GM15510 (cell line): ENCODE measurements around the gene P3H2.

Source experiments
- POLR2A ChIP-seq: IDR thresholded peaks from 3 replicates; pipeline ENCODE4 v1.6.1; 2011; ENCODE audit warnings: borderline replicate concordance; ENCODE audit not compliant: insufficient read length; ENCODE audit errors: extremely low read depth

P3H2 gene

DNA sequence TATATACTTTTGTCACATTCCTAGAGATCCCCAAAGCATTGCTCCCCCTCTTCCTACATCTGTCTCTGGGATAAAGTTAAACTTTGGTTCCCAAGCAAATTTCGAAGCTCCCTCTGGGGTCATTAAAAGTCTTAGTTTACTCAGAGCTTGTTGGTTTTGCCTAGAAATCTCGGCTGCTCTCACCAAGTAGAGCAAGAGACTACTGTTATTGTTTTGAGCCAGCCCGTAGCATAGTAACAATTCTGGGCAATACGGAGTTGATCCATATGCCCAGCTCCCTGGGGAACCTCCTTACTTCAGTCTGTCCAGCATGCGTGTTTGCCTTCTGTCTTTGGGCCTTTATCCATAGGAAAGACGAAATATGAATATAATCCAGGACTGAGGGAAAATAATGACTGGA, 10.0 kb upstream of the P3H2 start:
- TF ChIP-seq POLR2A = no peak

DNA sequence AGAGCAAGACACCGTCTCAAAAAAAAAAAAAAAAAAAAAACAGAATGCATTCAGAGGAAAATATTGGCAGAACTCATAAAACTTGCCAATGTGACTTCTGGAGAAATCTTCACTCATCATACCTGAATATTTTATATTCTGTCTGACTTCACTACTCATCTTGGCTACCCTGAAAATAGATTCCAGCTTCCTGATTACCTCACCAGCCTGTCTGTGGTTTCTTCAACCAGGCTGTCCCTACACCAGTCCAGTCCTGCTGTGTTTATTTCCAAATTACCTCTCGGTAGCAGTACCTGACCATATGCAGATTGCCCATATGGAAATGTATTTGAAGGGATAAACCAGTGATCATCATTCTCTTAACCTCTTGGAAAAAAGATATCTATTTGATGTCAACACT, 9.3 kb upstream of the P3H2 start:
- TF ChIP-seq POLR2A = no peak

DNA sequence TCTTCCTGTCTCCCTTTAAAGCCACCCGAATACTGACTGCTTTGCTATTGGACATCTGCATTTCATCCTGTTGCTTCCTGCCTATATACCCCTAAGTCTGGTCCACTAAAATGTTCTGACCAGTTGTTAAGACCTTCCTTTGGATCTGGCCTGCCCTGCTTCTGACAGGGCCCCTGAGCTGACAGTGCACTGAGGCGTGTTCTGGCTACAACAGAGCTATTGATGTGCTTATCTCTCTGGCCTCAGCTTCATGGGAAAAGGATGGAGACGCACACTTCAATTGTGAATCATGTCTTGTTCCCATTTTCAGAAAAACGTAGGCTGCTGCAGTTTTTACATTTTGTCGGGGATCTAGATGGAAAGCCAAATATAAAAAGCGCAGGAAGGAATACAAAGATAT, 7.1 kb upstream of the P3H2 start:
- TF ChIP-seq POLR2A = no peak

DNA sequence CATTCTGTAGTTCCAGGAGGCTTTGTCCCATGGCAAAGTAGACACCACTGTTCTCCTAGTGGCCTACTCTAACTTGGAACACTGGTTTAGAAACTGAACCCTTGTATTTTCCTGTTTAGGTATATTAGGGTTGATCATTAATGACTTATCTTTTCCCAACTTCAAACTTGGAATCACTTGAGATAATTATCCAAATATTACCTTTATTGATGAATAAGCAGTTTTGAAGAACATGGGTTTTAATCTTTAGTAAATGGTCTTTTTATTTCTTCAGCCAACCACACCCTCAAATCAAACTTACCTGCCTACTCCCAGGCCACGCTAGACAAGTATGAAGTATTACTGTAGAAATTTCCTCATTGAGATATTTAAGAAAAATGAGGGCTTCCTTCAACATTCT, 6.5 kb upstream of the P3H2 start:
- no peak for TF ChIP-seq POLR2A

DNA sequence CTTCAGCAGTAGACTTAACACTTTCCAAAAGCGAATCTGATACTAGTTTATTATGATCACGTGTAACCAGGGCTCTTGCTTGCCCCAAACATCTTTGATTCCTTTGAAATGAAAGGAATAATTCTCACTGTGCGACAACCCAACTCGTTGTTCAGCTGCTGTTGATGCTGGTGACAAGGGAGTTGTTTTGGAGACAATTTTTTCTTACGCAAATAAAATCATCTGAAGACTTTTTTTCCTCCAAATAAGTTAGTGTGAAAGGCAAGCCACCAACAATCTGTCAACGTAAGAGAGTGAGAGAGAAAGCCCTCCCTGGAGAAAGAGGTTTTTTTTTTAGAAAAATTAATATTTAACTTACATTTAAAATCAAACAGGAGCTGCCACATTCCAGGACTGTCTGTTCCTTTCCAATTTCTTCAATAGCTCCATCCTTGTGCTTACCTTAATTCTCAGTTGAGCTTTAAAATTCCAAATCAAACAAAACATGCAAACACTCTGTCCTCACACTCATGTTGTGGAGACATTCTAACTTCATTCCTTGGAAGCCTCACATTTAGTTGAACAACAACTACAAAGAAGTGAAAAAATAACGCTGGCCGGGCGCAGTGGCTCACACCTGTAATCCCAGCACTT, 4.9 kb upstream of the P3H2 start:
- no peak for TF ChIP-seq POLR2A

DNA sequence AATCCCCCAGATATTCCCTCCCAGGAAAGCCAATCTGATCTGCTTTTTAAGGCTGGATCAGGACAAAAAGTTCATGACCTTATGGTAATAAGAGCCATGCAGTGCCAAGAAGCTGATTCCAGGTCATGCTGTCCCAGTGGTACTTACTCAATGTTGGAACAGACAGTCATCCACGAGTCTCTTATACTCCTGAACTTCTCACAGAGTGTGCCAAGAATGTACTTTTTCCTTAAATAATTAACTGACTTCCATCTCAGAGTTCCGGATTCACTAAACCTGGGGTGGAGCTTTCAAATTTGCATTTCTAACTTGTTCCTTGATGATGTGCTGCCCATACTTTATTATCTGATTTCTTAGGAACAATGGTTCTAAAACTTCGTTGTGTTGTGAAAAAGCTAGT, 3.4 kb upstream of the P3H2 start:
- TF ChIP-seq POLR2A = no peak

DNA sequence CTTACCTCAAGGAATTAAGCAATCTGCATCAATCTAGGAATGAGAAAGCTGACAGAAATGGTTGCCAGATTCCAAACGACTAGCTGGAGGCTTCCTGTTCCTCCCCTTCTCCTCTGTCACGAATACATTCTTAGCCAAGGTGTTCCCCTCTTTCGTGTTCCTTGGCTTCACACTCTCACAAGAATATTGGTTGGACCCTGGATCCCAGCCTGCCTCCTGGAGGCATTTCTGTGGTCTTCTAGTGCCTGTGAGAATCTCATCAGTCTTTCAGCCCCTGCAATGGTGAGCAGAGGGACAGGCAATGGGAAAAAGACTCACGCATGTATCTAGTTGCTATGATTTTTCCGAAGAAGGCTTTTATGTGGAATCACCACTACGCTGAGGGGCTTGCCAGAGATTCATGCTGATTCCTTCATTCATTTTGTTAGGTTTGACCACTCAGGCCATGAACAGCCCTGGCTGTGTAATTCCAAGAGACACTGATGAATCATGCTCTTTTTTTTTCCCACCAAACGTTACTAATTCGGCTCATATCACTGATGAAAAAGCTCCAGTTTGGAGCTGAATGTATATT, 1.6 kb upstream of the P3H2 start:
- no peak for TF ChIP-seq POLR2A

DNA sequence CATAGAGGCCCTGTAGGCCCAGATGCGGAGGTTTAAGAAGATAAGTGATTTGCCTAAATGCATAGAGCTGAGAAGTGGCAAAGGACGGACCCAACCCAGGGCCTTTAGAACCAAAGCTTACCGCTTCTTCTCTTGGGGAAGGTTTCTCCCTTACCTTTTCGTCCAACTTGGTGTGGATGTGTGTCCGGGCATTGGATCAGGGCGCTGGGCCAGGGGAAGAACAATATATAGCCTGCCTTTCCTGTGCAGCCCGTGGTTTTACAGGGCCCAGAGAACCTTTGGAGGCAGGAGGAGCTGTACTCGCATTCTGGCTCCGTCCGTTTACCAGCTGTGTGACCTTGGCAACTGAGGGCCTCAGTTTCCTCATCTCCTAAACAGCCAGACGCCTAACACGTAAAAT, 686 bp upstream of the P3H2 start:
- TF ChIP-seq POLR2A = no peak

DNA sequence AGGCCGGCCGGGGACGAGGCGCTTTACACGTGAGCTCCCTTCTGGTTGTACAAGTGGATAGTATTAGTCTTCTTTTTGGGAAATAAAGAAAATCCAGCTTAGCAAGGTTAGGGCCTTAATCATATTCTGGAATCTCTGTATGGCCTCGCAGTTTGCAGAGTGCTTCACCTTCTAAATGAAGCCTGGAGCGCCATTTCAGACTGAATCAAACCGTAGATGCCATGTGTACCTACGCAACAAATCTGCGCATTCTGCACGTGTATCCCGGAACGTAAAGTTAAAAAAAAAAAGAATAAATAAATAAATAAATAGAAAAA, 322 bp upstream of the P3H2 start:
- no peak for TF ChIP-seq POLR2A

DNA sequence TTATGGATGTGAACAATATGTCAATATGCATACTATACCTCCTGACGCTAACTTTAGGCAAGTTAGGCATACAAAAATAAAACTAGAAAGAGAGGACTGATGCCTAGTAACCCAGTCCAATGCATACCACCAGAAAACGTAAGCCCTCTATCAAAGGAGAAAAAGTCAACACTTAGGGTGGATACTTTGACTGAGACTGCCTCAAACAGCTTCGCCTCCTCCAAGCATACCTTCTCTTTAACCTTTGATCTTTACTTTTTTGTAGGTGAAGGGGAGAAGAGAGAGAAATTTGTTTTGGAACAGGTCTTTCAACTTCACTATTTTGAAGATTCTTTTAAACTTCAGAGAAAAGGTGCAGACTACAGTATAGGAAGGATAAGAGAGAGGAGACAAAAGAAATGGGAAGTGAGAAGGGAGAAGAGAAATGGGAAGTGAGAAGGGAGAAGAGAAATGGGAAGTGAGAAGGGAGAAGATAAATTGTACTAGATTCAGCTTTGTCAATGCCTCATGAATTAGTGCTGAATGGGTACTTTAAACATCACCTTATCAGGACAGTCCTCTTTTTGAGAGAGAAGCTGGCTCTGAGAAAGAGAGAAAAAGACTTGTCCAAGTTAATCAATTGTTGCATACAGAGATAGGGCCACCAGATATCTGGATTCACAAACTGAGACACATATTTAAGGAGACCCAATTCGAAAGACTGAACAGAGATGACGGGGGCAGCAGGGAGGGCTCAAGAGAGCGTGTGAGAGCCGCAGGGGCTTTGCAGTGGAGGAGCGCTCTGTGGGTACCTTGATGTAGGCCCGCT, 1.0 kb downstream of the P3H2 start:
- TF ChIP-seq POLR2A = no peak

DNA sequence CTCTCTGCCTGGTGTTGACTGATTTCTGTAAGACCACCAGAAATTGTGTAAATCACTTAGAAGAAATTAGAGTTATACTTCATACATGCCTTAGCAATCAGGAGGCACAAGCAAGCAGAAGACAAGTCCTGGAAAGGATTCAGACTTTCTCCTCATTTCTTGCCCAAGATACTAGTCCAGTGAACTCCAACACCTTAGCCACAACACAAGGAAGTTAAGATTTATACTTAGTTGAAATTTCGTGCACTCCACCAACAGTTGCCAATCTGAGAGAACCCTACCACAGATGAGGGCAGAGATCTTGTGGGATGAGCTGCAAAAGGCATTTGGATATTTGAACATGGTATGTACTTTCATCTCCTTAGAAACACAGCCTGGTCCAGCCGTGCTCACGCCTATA, 2.3 kb downstream of the P3H2 start:
- no peak for TF ChIP-seq POLR2A

DNA sequence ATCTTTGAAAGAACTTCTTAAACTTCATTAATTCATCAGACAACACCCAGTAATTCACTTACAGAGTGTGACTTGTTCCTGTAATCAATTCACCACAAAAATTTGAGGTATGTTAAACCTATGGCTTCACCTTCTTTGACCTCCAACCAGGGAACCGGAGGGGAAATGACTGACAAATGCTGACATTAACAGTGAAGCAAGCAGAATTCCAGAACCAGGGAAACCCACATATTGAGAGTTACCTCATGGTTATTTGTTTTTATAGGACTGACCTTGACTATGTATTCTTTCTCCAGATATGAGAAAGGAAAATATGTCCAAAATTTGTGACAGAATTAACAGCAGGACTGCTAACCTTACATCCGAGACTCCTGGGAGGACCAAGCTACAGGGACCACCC, 2.7 kb downstream of the P3H2 start:
- no peak for TF ChIP-seq POLR2A

DNA sequence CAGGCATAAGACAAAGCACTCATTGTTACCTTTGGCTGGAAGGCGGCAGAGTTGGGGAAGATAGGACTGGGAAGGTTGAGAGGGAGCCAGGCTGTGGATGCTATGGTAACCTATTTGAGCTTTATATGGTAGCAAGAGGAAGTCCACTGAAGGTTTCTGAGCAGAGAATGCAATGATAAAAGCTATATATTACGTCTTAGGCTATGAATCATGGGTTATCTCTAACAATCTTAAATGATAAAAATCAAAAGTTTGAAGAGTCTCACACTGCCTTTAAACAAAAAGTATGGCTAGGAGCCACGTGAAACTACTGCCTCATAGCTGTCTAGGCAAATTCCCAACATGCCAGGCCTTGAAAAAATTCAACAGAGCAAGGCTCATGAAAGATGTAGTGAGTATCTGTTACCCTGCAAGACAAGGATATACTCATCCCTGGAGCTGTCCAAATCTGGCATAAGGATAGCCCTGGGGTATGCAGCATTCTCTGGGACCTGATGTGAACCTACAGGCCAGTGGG, 4.1 kb downstream of the P3H2 start:
- no peak for TF ChIP-seq POLR2A

DNA sequence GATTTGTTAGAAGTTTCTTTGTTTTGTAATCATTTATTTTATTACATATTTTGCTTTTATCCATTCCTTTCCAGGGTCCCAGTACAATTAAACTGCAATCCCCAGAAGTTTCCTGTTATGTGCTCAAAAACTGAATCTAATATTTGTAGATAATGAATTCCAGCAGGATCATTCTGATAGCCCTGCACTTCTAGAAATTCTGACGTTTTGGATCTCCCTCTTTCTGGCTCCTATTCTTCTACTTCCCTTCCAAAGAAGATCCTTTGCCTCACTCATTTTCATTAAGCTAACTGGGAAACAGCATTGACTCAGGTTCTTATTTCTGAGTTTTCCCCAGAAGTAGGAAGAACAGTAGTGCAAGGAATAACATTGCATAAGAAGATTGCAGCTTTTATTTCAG, 9.9 kb downstream of the P3H2 start:
- TF ChIP-seq POLR2A = no peak

DNA sequence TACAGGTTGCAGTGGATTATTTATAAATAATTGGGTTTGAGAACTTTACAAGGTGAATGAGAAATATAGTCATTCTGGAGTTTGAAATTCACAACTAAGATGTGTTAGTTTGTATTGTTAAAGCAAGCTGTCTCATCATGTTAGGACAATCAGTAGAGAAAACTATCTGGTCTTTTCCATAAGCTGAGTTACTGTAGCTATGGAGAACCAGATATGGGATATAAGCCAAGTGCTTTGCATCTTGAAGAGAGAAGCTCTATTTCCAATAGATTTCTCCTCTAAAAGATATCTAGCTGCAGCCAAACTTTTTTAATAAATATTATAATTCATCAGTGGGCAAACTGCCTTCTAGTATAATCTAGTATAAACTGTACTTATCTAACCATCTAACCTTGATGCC, 11.3 kb downstream of the P3H2 start:
- no peak for TF ChIP-seq POLR2A

DNA sequence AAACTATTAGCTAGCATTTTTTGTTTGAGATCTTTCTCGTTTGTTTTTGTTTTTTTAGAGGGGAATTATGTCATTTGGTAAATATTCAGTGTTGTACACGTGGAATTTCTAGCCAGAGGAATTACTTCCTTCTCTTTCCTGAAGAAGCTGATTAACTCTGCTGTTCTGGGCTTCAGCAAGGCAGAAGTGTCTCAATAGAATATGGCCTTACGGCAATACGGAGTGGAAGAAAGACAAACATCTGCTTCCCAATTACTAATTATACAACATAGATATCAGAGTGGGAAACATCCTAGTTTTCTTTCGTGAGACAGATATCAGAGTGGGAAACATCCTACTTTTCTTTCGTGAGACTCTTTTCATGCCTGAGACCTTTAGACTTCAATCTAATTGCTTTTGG, 11.9 kb downstream of the P3H2 start:
- TF ChIP-seq POLR2A = no peak
